ENCODE results near the gene PCYOX1L. TPM values are rescaled to one million over a fixed set of nuclear protein-coding genes. Genes with fewer than 3 reads are reported as not detected.

The PCYOX1L gene
- total and polyA plus RNA-seq, 2 experiments from 2014 or later: 6.7 to 14.7 TPM

DNA sequence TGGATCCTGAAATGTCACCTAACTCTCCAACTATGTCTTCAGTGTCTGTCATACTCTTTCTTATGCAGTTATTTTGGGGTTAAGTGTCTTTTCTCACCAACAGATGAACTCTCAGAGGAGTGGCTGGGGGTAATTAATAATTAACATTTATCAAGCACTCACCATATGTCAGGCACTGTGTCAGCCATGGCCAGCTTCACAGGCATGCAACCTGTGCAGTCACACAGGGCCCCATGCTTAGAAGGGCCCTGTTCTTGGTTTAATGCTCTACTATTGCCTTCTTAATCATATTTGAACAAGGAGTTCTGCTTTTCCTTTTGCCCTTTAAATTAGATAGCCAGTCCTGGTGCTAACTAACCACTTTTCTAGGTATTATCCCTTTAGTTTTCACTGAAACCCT is 16.0 kb upstream of the PCYOX1L start (continued):
- TF ChIP-seq, protein P1, sequence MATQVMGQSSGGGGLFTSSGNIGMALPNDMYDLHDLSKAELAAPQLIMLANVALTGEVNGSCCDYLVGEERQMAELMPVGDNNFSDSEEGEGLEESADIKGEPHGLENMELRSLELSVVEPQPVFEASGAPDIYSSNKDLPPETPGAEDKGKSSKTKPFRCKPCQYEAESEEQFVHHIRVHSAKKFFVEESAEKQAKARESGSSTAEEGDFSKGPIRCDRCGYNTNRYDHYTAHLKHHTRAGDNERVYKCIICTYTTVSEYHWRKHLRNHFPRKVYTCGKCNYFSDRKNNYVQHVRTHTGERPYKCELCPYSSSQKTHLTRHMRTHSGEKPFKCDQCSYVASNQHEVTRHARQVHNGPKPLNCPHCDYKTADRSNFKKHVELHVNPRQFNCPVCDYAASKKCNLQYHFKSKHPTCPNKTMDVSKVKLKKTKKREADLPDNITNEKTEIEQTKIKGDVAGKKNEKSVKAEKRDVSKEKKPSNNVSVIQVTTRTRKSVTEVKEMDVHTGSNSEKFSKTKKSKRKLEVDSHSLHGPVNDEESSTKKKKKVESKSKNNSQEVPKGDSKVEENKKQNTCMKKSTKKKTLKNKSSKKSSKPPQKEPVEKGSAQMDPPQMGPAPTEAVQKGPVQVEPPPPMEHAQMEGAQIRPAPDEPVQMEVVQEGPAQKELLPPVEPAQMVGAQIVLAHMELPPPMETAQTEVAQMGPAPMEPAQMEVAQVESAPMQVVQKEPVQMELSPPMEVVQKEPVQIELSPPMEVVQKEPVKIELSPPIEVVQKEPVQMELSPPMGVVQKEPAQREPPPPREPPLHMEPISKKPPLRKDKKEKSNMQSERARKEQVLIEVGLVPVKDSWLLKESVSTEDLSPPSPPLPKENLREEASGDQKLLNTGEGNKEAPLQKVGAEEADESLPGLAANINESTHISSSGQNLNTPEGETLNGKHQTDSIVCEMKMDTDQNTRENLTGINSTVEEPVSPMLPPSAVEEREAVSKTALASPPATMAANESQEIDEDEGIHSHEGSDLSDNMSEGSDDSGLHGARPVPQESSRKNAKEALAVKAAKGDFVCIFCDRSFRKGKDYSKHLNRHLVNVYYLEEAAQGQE (IDR thresholded peaks at IDR 0.05; ENCODE audit: unreplicated experiment): no peak

DNA sequence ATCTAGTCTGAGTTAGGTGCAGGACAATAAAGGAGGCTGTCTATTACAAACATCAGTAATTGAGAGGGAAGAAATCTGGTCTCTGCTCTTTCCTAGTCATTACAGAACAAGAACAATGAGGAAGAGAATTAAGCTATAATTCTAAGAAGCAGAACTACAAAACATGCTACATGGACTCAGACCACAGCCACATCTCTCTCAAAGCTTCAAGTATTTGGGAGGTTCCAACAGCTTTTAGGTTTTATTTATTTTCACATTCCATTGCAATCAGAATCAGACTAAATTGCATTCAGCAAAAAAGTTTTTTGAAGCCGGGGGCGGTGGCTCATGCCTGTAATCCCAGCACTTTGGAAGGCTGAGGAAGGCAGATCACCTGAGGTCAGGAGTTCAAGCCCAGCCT is 13.7 kb upstream of the PCYOX1L start:
- H3K9me3 Mint-ChIP-seq: no peaks in the 10 kb centered on the region
- peak overlapping the region; percentile 98; the same call in 1 of the 2 replicates for H2AFZ ChIP-seq
- no peak for ATAC-seq
- no peaks in the 10 kb centered on the region for H3K27me3 ChIP-seq (ENCODE audit: insufficient read depth)
- H3K36me3 ChIP-seq (ENCODE audit: insufficient read depth): peaks cover 18% of the 10 kb centered on the region
- no peaks in the 10 kb centered on the region for H3K9me2 ChIP-seq (ENCODE audit: insufficient read depth)
- H3K4me1 ChIP-seq (ENCODE audit: insufficient read depth): no peaks in the 10 kb centered on the region
- H3K27ac Mint-ChIP-seq: no peak overlapping the region
- H3K4me1 Mint-ChIP-seq: peaks cover 7% of the 10 kb centered on the region; the same call in 2 of the 3 replicates
- H3K4me3 Mint-ChIP-seq: peak overlapping the region; percentile 94
- no peaks in the 10 kb centered on the region for H3K27me3 Mint-ChIP-seq (ENCODE audit: insufficient read depth, low read depth, poor library complexity)
- peaks cover 31% of the 10 kb centered on the region for H3K36me3 Mint-ChIP-seq (ENCODE audit: low read depth)
- peak overlapping the region; percentile 82 for H3K4me3 ChIP-seq
- no peaks in the 10 kb centered on the region for H3F3A ChIP-seq (replicated peaks; ENCODE audit: low read depth)
- H3K79me2 ChIP-seq (replicated peaks; ENCODE audit: insufficient read depth): peaks cover 37% of the 10 kb centered on the region
- no peak overlapping the region for H3K27ac ChIP-seq (ENCODE audit: low read depth)
- H4K20me1 ChIP-seq (replicated peaks; ENCODE audit: insufficient read depth): peaks cover 17% of the 10 kb centered on the region
- peak overlapping the region; percentile 97 for H3K4me2 ChIP-seq
- TF ChIP-seq ZNF331 (CRISPR knock-in tag; IDR thresholded peaks at IDR 0.05; ENCODE audit: low read depth): no peak
- TF ChIP-seq JUNB (IDR thresholded peaks at IDR 0.05; ENCODE audit: unreplicated experiment): no peak
- no peak for TF ChIP-seq EZH2phosphoT487 (IDR thresholded peaks at IDR 0.05; ENCODE audit: unreplicated experiment)
- TF ChIP-seq, protein P2, sequence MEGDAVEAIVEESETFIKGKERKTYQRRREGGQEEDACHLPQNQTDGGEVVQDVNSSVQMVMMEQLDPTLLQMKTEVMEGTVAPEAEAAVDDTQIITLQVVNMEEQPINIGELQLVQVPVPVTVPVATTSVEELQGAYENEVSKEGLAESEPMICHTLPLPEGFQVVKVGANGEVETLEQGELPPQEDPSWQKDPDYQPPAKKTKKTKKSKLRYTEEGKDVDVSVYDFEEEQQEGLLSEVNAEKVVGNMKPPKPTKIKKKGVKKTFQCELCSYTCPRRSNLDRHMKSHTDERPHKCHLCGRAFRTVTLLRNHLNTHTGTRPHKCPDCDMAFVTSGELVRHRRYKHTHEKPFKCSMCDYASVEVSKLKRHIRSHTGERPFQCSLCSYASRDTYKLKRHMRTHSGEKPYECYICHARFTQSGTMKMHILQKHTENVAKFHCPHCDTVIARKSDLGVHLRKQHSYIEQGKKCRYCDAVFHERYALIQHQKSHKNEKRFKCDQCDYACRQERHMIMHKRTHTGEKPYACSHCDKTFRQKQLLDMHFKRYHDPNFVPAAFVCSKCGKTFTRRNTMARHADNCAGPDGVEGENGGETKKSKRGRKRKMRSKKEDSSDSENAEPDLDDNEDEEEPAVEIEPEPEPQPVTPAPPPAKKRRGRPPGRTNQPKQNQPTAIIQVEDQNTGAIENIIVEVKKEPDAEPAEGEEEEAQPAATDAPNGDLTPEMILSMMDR (conservative IDR thresholded peaks at IDR 0.05; ENCODE audit: low read depth in 2 of 2): no peak
- no peak for TF ChIP-seq EZH2 (IDR thresholded peaks at IDR 0.05; ENCODE audit: low read depth, unreplicated experiment)
- TF ChIP-seq POLR2AphosphoS5 (IDR thresholded peaks at IDR 0.05; ENCODE audit: low read depth): no peak
- TF ChIP-seq, protein P3, sequence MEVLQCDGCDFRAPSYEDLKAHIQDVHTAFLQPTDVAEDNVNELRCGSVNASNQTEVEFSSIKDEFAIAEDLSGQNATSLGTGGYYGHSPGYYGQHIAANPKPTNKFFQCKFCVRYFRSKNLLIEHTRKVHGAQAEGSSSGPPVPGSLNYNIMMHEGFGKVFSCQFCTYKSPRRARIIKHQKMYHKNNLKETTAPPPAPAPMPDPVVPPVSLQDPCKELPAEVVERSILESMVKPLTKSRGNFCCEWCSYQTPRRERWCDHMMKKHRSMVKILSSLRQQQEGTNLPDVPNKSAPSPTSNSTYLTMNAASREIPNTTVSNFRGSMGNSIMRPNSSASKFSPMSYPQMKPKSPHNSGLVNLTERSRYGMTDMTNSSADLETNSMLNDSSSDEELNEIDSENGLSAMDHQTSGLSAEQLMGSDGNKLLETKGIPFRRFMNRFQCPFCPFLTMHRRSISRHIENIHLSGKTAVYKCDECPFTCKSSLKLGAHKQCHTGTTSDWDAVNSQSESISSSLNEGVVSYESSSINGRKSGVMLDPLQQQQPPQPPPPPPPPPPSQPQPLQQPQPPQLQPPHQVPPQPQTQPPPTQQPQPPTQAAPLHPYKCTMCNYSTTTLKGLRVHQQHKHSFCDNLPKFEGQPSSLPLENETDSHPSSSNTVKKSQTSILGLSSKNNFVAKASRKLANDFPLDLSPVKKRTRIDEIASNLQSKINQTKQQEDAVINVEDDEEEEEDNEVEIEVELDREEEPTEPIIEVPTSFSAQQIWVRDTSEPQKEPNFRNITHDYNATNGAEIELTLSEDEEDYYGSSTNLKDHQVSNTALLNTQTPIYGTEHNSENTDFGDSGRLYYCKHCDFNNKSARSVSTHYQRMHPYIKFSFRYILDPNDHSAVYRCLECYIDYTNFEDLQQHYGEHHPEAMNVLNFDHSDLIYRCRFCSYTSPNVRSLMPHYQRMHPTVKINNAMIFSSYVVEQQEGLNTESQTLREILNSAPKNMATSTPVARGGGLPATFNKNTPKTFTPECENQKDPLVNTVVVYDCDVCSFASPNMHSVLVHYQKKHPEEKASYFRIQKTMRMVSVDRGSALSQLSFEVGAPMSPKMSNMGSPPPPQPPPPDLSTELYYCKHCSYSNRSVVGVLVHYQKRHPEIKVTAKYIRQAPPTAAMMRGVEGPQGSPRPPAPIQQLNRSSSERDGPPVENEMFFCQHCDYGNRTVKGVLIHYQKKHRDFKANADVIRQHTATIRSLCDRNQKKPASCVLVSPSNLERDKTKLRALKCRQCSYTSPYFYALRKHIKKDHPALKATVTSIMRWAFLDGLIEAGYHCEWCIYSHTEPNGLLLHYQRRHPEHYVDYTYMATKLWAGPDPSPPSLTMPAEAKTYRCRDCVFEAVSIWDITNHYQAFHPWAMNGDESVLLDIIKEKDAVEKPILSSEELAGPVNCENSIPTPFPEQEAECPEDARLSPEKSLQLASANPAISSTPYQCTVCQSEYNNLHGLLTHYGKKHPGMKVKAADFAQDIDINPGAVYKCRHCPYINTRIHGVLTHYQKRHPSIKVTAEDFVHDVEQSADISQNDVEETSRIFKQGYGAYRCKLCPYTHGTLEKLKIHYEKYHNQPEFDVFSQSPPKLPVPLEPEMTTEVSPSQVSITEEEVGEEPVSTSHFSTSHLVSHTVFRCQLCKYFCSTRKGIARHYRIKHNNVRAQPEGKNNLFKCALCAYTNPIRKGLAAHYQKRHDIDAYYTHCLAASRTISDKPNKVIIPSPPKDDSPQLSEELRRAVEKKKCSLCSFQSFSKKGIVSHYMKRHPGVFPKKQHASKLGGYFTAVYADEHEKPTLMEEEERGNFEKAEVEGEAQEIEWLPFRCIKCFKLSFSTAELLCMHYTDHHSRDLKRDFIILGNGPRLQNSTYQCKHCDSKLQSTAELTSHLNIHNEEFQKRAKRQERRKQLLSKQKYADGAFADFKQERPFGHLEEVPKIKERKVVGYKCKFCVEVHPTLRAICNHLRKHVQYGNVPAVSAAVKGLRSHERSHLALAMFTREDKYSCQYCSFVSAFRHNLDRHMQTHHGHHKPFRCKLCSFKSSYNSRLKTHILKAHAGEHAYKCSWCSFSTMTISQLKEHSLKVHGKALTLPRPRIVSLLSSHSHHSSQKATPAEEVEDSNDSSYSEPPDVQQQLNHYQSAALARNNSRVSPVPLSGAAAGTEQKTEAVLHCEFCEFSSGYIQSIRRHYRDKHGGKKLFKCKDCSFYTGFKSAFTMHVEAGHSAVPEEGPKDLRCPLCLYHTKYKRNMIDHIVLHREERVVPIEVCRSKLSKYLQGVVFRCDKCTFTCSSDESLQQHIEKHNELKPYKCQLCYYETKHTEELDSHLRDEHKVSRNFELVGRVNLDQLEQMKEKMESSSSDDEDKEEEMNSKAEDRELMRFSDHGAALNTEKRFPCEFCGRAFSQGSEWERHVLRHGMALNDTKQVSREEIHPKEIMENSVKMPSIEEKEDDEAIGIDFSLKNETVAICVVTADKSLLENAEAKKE (CRISPR knock-in tag; IDR thresholded peaks at IDR 0.05): no peak
- TF ChIP-seq, protein P1 (IDR thresholded peaks at IDR 0.05; ENCODE audit: unreplicated experiment): no peak
- TF ChIP-seq STAT1 (IDR thresholded peaks at IDR 0.05; ENCODE audit: unreplicated experiment): no peak
- DNase-seq (ENCODE audit: low spot score): no peak

Data from GM23338 (cell line).